ENCODE measurements around the gene PPP2R2C. TPM values are rescaled to one million over a fixed set of nuclear protein-coding genes. Genes with fewer than 3 reads are reported as not detected.

Gene PPP2R2C
- total RNA-seq, 1 experiment from 2014 or later = 8.1 TPM

GRCh38 chr4:6390356-6390755, 82.1 kb downstream of the PPP2R2C start:
- Histone ChIP-seq H2BK15ac (ENCODE audit: low read depth, low read length) (no peak overlapping the region), H3K14ac (ENCODE audit: insufficient read depth, low read length) (no peak overlapping the region; the same call in 1 of the 2 replicates), H3K79me2 (ENCODE audit: insufficient read depth, low read length) (no peaks in the 10 kb centered on the region), H3K56ac (ENCODE audit: insufficient read length, low read depth, low read length) (no peak overlapping the region), H3K9ac (ENCODE audit: extremely low read depth, insufficient read length, low read length) (no peak overlapping the region), H3T11ph (ENCODE audit: low read length) (no peak overlapping the region), H2AK5ac (ENCODE audit: insufficient read length, low read length) (no peak overlapping the region), H4K8ac (replicated peaks; ENCODE audit: insufficient read length, low read depth, low read length) (no peak overlapping the region), H2BK5ac (ENCODE audit: insufficient read length, low read length) (no peak overlapping the region), H4K91ac (ENCODE audit: insufficient read length, low read depth, low read length) (no peak overlapping the region), H3K79me1 (ENCODE audit: insufficient read depth, low read depth, low read length, poor library complexity, severe bottlenecking) (no peaks in the 10 kb centered on the region), H2BK120ac (ENCODE audit: low read depth, low read length, poor library complexity, severe bottlenecking) (no peak overlapping the region), H4K5ac (ENCODE audit: insufficient read length, low read depth, low read length) (no peak overlapping the region), H3K4me2 (ENCODE audit: insufficient read depth, insufficient read length, low read length) (no peak overlapping the region), H4K20me1 (ENCODE audit: control insufficient read depth, insufficient read depth, insufficient read length) (no peaks in the 10 kb centered on the region), H2BK20ac (ENCODE audit: low read depth, low read length, poor library complexity, severe bottlenecking) (no peak overlapping the region), H2AFZ (ENCODE audit: low read length) (no peak overlapping the region), H3K4me1 (ENCODE audit: insufficient read depth, low read length) (no peaks in the 10 kb centered on the region), H3K23me2 (ENCODE audit: insufficient read length, low read depth, low read length, poor library complexity, severe bottlenecking) (no peaks in the 10 kb centered on the region), H3K27ac (ENCODE audit: insufficient read length, low read depth, low read length) (no peak overlapping the region), H3K27me3 (ENCODE audit: insufficient read depth, low read length) (no peaks in the 10 kb centered on the region), H3K9me3 (ENCODE audit: control insufficient read depth, low read depth, low read length) (no peaks in the 10 kb centered on the region), H2BK12ac (ENCODE audit: insufficient read length, low read depth, low read length) (no peak overlapping the region), H3K18ac (ENCODE audit: insufficient read length, low read depth, low read length) (peak overlapping the region; percentile 21), H3K23ac (ENCODE audit: insufficient read length, low read depth, low read length) (no peak overlapping the region), H3K4ac (ENCODE audit: low read depth, low read length) (no peak overlapping the region)
- no peak for DNase-seq
- H3K9me3 Mint-ChIP-seq = no peaks in the 10 kb centered on the region
- peaks cover 0 to 10% of the 10 kb centered on the region in 2 experiments; a peak in 1 of 4 replicates for H3K4me1 Mint-ChIP-seq
- TF ChIP-seq, protein P1, sequence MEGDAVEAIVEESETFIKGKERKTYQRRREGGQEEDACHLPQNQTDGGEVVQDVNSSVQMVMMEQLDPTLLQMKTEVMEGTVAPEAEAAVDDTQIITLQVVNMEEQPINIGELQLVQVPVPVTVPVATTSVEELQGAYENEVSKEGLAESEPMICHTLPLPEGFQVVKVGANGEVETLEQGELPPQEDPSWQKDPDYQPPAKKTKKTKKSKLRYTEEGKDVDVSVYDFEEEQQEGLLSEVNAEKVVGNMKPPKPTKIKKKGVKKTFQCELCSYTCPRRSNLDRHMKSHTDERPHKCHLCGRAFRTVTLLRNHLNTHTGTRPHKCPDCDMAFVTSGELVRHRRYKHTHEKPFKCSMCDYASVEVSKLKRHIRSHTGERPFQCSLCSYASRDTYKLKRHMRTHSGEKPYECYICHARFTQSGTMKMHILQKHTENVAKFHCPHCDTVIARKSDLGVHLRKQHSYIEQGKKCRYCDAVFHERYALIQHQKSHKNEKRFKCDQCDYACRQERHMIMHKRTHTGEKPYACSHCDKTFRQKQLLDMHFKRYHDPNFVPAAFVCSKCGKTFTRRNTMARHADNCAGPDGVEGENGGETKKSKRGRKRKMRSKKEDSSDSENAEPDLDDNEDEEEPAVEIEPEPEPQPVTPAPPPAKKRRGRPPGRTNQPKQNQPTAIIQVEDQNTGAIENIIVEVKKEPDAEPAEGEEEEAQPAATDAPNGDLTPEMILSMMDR (conservative IDR thresholded peaks at IDR 0.05) = no peak
- no peaks in the 10 kb centered on the region; a peak in 1 of 7 replicates for H3K36me3 Mint-ChIP-seq (ENCODE audit: insufficient read depth in 1 of 3, low read depth in 3 of 3)
- no peak overlapping the region for H3K27ac Mint-ChIP-seq
- H3K4me3 Mint-ChIP-seq = no peak overlapping the region
- no peaks in the 10 kb centered on the region for H3K27me3 Mint-ChIP-seq (ENCODE audit: low read depth)
- no CpG with 5 or more reads among the region's 18 CpGs for WGBS (ENCODE audit: extremely low coverage, insufficient read length, low lambda C conversion rate)

All from H9 (cell line).